B cell (primary cell): Measurements from ENCODE around the gene CLDN2.

ENCODE experiments used
- CTCF ChIP-seq: fragments of 200-600 bp; IDR thresholded peaks from one replicate; pipeline ENCODE4 v1.8.0; 2022; ENCODE audit warnings: antibody characterized with exemption, mild to moderate bottlenecking
- EZH2 ChIP-seq: IDR thresholded peaks from 2 replicates; pipeline ENCODE4 v1.6.1; 2012; ENCODE audit warnings: borderline replicate concordance, low read depth, mild to moderate bottlenecking, moderate library complexity, low read length; ENCODE audit not compliant: insufficient read depth, poor library complexity, severe bottlenecking

- TF ChIP-seq CTCF, result no peak
- TF ChIP-seq EZH2, result no peak
Measured at GRCh38 chrX:106948641-106949040, 28.4 kb downstream of the CLDN2 start.
